Measurements from ENCODE around the gene TLK2.

Gene TLK2

DNA sequence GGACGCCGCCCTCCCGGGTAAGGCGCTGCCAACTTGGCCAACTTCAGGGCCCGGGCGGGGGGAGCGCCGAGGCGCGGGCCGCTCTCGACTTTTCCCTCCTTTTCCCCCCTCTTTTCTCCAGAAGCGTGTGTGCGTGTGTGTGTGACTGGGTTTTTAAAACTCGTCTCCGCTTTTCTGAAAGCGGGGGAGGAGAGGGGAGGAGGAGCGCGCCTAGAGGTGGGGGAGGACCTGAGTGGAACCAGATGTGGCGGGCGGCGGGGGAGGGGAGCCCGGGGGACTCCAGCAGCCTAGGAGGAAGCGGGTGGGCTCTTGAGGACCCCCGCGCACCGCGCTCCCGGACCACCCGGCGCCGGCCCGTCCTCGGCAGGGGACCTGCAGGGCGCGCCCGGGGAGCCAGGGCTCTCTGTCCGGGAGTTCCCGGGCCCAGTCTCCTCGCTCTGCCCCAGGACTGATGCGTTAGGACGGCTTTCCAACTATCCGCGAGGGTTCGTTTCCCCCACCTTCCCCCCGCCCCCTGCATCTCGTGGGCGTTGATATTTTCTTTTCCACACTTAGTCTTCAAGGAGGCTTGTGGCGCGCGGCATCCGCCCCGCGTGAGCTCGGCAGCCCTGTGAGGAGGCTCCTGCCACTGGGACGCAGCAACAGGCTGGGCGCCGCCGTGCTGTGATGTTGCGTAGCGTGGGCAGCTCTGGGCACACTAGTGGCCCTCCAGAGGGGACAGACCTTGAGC is 149.4 kb downstream of the TLK2 start:
- H3K4me3 ChIP-seq (ENCODE audit: low read depth, low read length), result peak overlapping the region; percentile 64
- POLR2A ChIA-PET, result interaction anchor here (0.5 to 1.5 kb wide), 2 partner anchors 19 to 765 kb away, joined by 3 to 4 read pairs; partner anchors contain the start of gene BRIP1
- H3K9me3 ChIP-seq (ENCODE audit: control insufficient read depth, insufficient read depth, low read depth, low read length), result no peaks in the 10 kb centered on the region
- peaks cover 2% of the 10 kb centered on the region; the same call in 1 of the 2 replicates for H3K4me1 ChIP-seq (ENCODE audit: control insufficient read depth, insufficient read depth, low read length)
- H3K36me3 ChIP-seq (ENCODE audit: control insufficient read depth in 2 of 2, insufficient read depth in 1 of 2, low read length in 2 of 2), result peaks cover 0 to 11% of the 10 kb centered on the region in 2 experiments; a peak in 1 of 3 replicates
- H3K27ac ChIP-seq (ENCODE audit: extremely low read depth, low read depth, low read length), result peak overlapping the region; percentile 82; the same call in 1 of the 2 replicates
- CTCF ChIA-PET, result no interaction called here
- TF ChIP-seq ZNF596 (tag by site-specific recombination; IDR thresholded peaks at IDR 0.05) (0 out of 2 replicates have a peak, but pooled peaks have one; percentile 23), ZNF600 (tag by site-specific recombination; IDR thresholded peaks at IDR 0.05) (0 out of 2 replicates have a peak, but pooled peaks have one; percentile 19), ZBTB8A (tag by site-specific recombination; IDR thresholded peaks at IDR 0.05) (no peak), ZSCAN23 (tag by site-specific recombination; IDR thresholded peaks at IDR 0.05) (no peak), ZBTB20 (tag by site-specific recombination; IDR thresholded peaks at IDR 0.05) (peak; percentile 83), ZNF221 (tag by site-specific recombination; IDR thresholded peaks at IDR 0.05; ENCODE audit: borderline replicate concordance) (no peak), ZNF292 (tag by site-specific recombination; IDR thresholded peaks at IDR 0.05; ENCODE audit: borderline replicate concordance, low read depth) (no peak), ZFHX2 (tag by site-specific recombination; conservative IDR thresholded peaks at IDR 0.05) (peak; percentile 82), ZNF112 (tag by site-specific recombination; IDR thresholded peaks at IDR 0.05) (no peak), ZNF473 (tag by site-specific recombination; IDR thresholded peaks at IDR 0.05) (no peak), ZNF23 (tag by site-specific recombination; IDR thresholded peaks at IDR 0.05; ENCODE audit: borderline replicate concordance) (no peak), PRDM2 (tag by site-specific recombination; IDR thresholded peaks at IDR 0.05; ENCODE audit: borderline replicate concordance) (no peak), ZNF660 (tag by site-specific recombination; IDR thresholded peaks at IDR 0.05) (peak; percentile 74; the same call in 1 of the 2 replicates), SCRT2 (tag by site-specific recombination; IDR thresholded peaks at IDR 0.05) (peak; percentile 93), SCRT1 (tag by site-specific recombination; IDR thresholded peaks at IDR 0.05; ENCODE audit: borderline replicate concordance) (peak; percentile 70; the same call in 1 of the 2 replicates), ZNF837 (tag by site-specific recombination; IDR thresholded peaks at IDR 0.05) (no peak), ZNF398 (tag by site-specific recombination; IDR thresholded peaks at IDR 0.05) (peak; percentile 97)
- TF ChIP-seq, protein P1, sequence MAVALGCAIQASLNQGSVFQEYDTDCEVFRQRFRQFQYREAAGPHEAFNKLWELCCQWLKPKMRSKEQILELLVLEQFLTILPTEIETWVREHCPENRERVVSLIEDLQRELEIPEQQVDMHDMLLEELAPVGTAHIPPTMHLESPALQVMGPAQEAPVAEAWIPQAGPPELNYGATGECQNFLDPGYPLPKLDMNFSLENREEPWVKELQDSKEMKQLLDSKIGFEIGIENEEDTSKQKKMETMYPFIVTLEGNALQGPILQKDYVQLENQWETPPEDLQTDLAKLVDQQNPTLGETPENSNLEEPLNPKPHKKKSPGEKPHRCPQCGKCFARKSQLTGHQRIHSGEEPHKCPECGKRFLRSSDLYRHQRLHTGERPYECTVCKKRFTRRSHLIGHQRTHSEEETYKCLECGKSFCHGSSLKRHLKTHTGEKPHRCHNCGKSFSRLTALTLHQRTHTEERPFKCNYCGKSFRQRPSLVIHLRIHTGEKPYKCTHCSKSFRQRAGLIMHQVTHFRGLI (tag by site-specific recombination; IDR thresholded peaks at IDR 0.05), result no peak
- TF ChIP-seq, protein P2, sequence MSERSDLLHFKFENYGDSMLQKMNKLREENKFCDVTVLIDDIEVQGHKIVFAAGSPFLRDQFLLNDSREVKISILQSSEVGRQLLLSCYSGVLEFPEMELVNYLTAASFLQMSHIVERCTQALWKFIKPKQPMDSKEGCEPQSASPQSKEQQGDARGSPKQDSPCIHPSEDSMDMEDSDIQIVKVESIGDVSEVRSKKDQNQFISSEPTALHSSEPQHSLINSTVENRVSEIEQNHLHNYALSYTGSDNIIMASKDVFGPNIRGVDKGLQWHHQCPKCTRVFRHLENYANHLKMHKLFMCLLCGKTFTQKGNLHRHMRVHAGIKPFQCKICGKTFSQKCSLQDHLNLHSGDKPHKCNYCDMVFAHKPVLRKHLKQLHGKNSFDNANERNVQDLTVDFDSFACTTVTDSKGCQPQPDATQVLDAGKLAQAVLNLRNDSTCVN (tag by site-specific recombination; optimal IDR thresholded peaks at IDR 0.05), result peak; percentile 84
- TF ChIP-seq, protein P3, sequence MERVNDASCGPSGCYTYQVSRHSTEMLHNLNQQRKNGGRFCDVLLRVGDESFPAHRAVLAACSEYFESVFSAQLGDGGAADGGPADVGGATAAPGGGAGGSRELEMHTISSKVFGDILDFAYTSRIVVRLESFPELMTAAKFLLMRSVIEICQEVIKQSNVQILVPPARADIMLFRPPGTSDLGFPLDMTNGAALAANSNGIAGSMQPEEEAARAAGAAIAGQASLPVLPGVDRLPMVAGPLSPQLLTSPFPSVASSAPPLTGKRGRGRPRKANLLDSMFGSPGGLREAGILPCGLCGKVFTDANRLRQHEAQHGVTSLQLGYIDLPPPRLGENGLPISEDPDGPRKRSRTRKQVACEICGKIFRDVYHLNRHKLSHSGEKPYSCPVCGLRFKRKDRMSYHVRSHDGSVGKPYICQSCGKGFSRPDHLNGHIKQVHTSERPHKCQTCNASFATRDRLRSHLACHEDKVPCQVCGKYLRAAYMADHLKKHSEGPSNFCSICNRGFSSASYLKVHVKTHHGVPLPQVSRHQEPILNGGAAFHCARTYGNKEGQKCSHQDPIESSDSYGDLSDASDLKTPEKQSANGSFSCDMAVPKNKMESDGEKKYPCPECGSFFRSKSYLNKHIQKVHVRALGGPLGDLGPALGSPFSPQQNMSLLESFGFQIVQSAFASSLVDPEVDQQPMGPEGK (tag by site-specific recombination; IDR thresholded peaks at IDR 0.05), result peak; percentile 18; the same call in 1 of the 2 replicates
- TF ChIP-seq, protein P4, sequence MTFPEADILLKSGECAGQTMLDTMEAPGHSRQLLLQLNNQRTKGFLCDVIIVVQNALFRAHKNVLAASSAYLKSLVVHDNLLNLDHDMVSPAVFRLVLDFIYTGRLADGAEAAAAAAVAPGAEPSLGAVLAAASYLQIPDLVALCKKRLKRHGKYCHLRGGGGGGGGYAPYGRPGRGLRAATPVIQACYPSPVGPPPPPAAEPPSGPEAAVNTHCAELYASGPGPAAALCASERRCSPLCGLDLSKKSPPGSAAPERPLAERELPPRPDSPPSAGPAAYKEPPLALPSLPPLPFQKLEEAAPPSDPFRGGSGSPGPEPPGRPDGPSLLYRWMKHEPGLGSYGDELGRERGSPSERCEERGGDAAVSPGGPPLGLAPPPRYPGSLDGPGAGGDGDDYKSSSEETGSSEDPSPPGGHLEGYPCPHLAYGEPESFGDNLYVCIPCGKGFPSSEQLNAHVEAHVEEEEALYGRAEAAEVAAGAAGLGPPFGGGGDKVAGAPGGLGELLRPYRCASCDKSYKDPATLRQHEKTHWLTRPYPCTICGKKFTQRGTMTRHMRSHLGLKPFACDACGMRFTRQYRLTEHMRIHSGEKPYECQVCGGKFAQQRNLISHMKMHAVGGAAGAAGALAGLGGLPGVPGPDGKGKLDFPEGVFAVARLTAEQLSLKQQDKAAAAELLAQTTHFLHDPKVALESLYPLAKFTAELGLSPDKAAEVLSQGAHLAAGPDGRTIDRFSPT (tag by site-specific recombination; IDR thresholded peaks at IDR 0.05), result 0 out of 2 replicates have a peak, but pooled peaks have one; percentile 14

Data from HEK293 (cell line).